Mucosa of descending colon (tissue), 3 donors: ENCODE measurements around the gene PLA2G2C. TPM values are rescaled to one million over a fixed set of nuclear protein-coding genes. Genes with fewer than 3 reads are reported as not detected.

Experiments used
- ATAC-seq: fragments of 200-7000 bp; cut with Tn5 transposase; one replicate; pipeline ENCODE4 v1.9.1; 2020; ENCODE audit warnings: mild to moderate bottlenecking, moderate library complexity
- DNase-seq, 3 donors: peaks; one replicate each; pipeline ENCODE4 v3.0.0-alpha.2; 2020
- H3K36me3 ChIP-seq: fragments of 200-600 bp; one replicate; pipeline ENCODE4 v1.8.0; 2021; ENCODE audit warnings: low read depth, mild to moderate bottlenecking
- H3K4me1 ChIP-seq: fragments of 200-600 bp; one replicate; pipeline ENCODE4 v1.8.0; 2021; ENCODE audit warnings: low read depth, mild to moderate bottlenecking
- H3K4me3 ChIP-seq: fragments of 200-600 bp; one replicate; pipeline ENCODE4 v1.8.0; 2021; ENCODE audit warnings: mild to moderate bottlenecking
- H3K9me3 ChIP-seq: fragments of 200-600 bp; one replicate; pipeline ENCODE4 v1.8.0; 2021; ENCODE audit warnings: mild to moderate bottlenecking
- intact Hi-C, 2 donors: fragments of 100-400 bp; cut with DNase I in 1 of 2; cut with micrococcal nuclease in 1 of 2; formaldehyde crosslinking; loops; one replicate each; pipeline versions ENCODE4 v1.11.0 to v1.11.1; 2022; cut with DNase I, micrococcal nuclease
- total RNA-seq, 3 donors: library from RNA; stranded (reverse); fragmentation: NEBNext Ultra II Directional in 2 of 3; extraction: Animal tissue kit (Norgen Biotek cat#: 25700) in 2 of 3; gene quantifications; one replicate each; pipeline versions ENCODE4 v1.2.1 to v1.2.4, GENCODE V29; 2021 to 2023
- TF ChIP-seq, protein P1 (sequence below): fragments of 200-600 bp; IDR thresholded peaks from one replicate; pipeline ENCODE4 v1.8.0; 2022; ENCODE audit warnings: antibody characterized with exemption, mild to moderate bottlenecking
- donor health status: DM: no; HTN: no; CAD: no; lungs with moderate emphysema.
- donor health status: DM: no; HTN: no; CAD: no.
- donor health status: DM: no; HTN: yes; CAD: no.

Gene PLA2G2C
- total RNA-seq, 3 donors from 2014 or later: 0.55 to 2.1 TPM; not detected in 1

DNA sequence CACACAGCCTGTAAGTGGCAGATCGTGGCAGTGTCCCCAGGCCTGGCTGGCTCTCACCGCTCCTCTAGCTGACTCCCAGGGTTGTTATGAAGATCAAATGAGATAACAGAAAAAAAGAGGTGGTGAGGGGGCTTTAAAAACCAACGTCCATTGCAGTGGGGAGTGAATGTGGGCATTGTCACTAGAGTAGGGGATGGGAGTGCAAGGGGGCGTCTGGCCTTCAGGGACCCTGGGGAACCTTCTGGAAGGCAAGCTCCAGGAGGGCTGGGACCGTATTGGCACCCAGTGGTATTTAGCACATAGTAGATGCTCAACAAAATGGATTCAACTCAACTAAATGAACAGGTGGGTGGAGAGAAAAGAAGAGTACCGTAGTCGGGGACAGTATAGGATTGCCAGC is 70.4 kb downstream of the PLA2G2C start:
- TF ChIP-seq, protein P1, sequence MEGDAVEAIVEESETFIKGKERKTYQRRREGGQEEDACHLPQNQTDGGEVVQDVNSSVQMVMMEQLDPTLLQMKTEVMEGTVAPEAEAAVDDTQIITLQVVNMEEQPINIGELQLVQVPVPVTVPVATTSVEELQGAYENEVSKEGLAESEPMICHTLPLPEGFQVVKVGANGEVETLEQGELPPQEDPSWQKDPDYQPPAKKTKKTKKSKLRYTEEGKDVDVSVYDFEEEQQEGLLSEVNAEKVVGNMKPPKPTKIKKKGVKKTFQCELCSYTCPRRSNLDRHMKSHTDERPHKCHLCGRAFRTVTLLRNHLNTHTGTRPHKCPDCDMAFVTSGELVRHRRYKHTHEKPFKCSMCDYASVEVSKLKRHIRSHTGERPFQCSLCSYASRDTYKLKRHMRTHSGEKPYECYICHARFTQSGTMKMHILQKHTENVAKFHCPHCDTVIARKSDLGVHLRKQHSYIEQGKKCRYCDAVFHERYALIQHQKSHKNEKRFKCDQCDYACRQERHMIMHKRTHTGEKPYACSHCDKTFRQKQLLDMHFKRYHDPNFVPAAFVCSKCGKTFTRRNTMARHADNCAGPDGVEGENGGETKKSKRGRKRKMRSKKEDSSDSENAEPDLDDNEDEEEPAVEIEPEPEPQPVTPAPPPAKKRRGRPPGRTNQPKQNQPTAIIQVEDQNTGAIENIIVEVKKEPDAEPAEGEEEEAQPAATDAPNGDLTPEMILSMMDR: no peak
- Histone ChIP-seq H3K36me3 (no peaks in the 10 kb centered on the region), H3K4me3 (no peak overlapping the region), H3K4me1 (no peaks in the 10 kb centered on the region), H3K9me3 (no peaks in the 10 kb centered on the region)
- ATAC-seq (no peak), DNase-seq (no peak)
- intact Hi-C loops: no loop called here

DNA sequence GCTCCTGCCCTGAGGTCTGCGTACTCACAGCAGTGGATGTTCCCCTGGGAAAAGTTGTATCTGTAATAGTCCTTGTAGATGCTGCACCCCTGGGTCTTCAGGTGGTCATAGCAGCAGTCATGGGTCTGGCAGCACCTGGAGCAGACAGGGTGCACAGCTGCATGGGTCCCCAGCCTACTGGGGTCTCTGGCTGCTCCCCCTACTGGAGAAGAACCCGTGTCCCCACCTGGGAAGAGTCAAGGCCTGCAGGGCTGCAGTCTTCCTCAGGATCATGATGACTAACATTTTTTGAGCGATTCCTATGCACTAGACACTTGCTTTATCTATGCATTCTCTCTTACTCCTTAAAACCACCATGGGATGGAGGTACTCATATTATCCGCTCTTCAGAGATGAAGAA is 70.8 kb downstream of the PLA2G2C start:
- Histone ChIP-seq H3K9me3 (no peaks in the 10 kb centered on the region), H3K36me3 (no peaks in the 10 kb centered on the region), H3K4me3 (no peak overlapping the region), H3K4me1 (no peaks in the 10 kb centered on the region)
- TF ChIP-seq, protein P1: no peak
- DNase-seq: no peak
- ATAC-seq: no peak
- intact Hi-C loops: no loop called here

DNA sequence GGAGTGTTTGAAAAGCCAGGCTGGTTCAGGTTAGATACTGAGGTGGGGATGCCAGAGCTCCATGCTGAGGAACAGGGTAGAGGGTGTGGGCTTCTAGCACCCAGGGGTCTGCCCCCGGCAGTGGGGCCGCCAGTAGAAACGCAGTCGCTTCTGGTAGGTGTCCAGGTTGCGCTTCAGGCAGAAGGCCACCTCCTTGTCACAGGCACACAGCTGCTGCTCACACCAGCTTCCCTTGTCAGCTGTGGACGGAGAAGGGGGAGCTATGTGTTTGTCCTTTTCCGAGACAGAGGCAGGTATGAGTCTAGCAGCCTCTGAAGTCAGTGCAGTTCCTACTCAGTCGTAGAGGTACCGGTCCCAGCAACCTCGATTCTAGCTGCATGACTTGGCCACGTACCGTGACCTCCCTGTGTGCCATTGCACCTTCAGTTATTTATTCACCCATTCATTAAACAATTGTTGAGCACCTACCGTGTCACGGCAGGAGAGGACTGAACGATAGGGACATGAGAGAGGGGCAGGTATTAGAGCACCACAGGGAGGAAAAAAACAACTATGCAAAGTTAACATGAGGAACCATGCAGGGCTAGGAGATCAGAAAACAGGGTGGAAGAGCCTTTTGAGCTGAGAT is 72.2 kb downstream of the PLA2G2C start:
- TF ChIP-seq, protein P1: no peak
- DNase-seq (no peak), ATAC-seq (no peak)
- intact Hi-C loops: no loop called here
- Histone ChIP-seq H3K36me3 (no peaks in the 10 kb centered on the region), H3K4me3 (no peak overlapping the region), H3K9me3 (no peaks in the 10 kb centered on the region), H3K4me1 (no peaks in the 10 kb centered on the region)

Other genes with a start within 250 kb of the PLA2G2C start
- gene PLA2G2A, start 206.9 kb downstream of the PLA2G2C start, total RNA-seq: 1,000 to 10,000 TPM in 1 of 3 donors, 100 to 1,000 TPM in 1, 10 to 100 TPM in 1; 34.8 to 2,765 (median 275) TPM
- gene PLA2G5, start 116.3 kb downstream of the PLA2G2C start, total RNA-seq: 10 to 100 TPM in 1 of 3 donors, under 1 TPM in 2; 0.78 to 16.2 (median 0.94) TPM
- gene PLA2G2D, start 67.0 kb downstream of the PLA2G2C start, total RNA-seq: under 1 TPM in 1 of 3 donors, not detected in 2; 0.22 TPM
- under 1 TPM in 2 of 3 donors, not detected in 1; 0.12 to 0.80 TPM for gene PLA2G2F, start 47.2 kb downstream of the PLA2G2C start, total RNA-seq
- gene UBXN10, start 422 bp downstream of the PLA2G2C start, total RNA-seq: 10 to 100 TPM in 1 of 3 donors, 1 to 10 TPM in 2; 5.8 to 15.5 (median 5.8) TPM
- 1 to 10 TPM in 1 of 3 donors, under 1 TPM in 2; 0.16 to 2.1 (median 0.80) TPM for gene VWA5B1, start 104.4 kb upstream of the PLA2G2C start, total RNA-seq